Measurements from ENCODE around the gene MGRN1.

MGRN1 gene

GRCh38 chr16:4692460-4693295 is 68.1 kb downstream of the MGRN1 start (continued):
- TF ChIP-seq ZNF350 (tag by site-specific recombination; IDR thresholded peaks at IDR 0.05) (no peak), ZNF585B (tag by site-specific recombination; IDR thresholded peaks at IDR 0.05) (no peak), ZNF354C (tag by site-specific recombination; IDR thresholded peaks at IDR 0.05; ENCODE audit: borderline replicate concordance, low read depth) (no peak), TSHZ1 (tag by site-specific recombination; IDR thresholded peaks at IDR 0.05; ENCODE audit: borderline replicate concordance) (no peak), ZNF548 (tag by site-specific recombination; IDR thresholded peaks at IDR 0.05) (no peak), ZNF785 (tag by site-specific recombination; IDR thresholded peaks at IDR 0.05) (no peak), ZNF221 (tag by site-specific recombination; IDR thresholded peaks at IDR 0.05; ENCODE audit: borderline replicate concordance) (no peak), ZNF423 (tag by site-specific recombination; IDR thresholded peaks at IDR 0.05) (no peak), ZBTB26 (tag by site-specific recombination; optimal IDR thresholded peaks at IDR 0.05) (no peak), ZFP37 (tag by site-specific recombination; IDR thresholded peaks at IDR 0.05) (no peak), ZNF76 (tag by site-specific recombination; IDR thresholded peaks at IDR 0.05; ENCODE audit: borderline replicate concordance, low read depth) (no peak), KLF9 (tag by site-specific recombination; IDR thresholded peaks at IDR 0.05; ENCODE audit: low read depth) (no peak), REST (tag by site-specific recombination; IDR thresholded peaks at IDR 0.05) (no peak), EGR2 (tag by site-specific recombination; IDR thresholded peaks at IDR 0.05; ENCODE audit: low read depth) (no peak), ZNF677 (tag by site-specific recombination; IDR thresholded peaks at IDR 0.05) (no peak), ZNF26 (tag by site-specific recombination; IDR thresholded peaks at IDR 0.05) (no peak), MZF1 (tag by site-specific recombination; IDR thresholded peaks at IDR 0.05; ENCODE audit: borderline replicate concordance) (no peak), ZNF629 (tag by site-specific recombination; IDR thresholded peaks at IDR 0.05) (0 out of 2 replicates have a peak, but pooled peaks have one; percentile 7), ZNF2 (tag by site-specific recombination; IDR thresholded peaks at IDR 0.05) (no peak), HOXD13 (CRISPR knock-in tag; IDR thresholded peaks at IDR 0.05; ENCODE audit: borderline replicate concordance) (no peak), ZBTB20 (tag by site-specific recombination; IDR thresholded peaks at IDR 0.05) (peak; percentile 51; the same call in 1 of the 2 replicates), ZNF175 (tag by site-specific recombination; IDR thresholded peaks at IDR 0.05) (no peak), ZBTB21 (tag by site-specific recombination; IDR thresholded peaks at IDR 0.05) (no peak), GLIS2 (tag by site-specific recombination; IDR thresholded peaks at IDR 0.05) (no peak), ZBTB49 (tag by site-specific recombination; IDR thresholded peaks at IDR 0.05; ENCODE audit: low read depth) (no peak), ZFP3 (tag by site-specific recombination; IDR thresholded peaks at IDR 0.05; ENCODE audit: low read depth) (no peak), OSR2 (tag by site-specific recombination; IDR thresholded peaks at IDR 0.05) (no peak), MEIS1 (CRISPR knock-in tag; IDR thresholded peaks at IDR 0.05; ENCODE audit: borderline replicate concordance) (no peak)
